Trophoblast cell (in vitro differentiated cells and primary cell): ENCODE results near the gene CCDC85C.

Source experiments
- DNase-seq, 2 donors: peaks; one replicate each; pipeline ENCODE4 v3.0.0-alpha.2; 2016
- H2AFZ ChIP-seq: 2 replicates; pipeline ENCODE4 v1.6.1; 2013; ENCODE audit warnings: low read length, moderate library complexity, mild to moderate bottlenecking; ENCODE audit not compliant: insufficient read depth, poor library complexity
- H2AK5ac ChIP-seq: 2 replicates; pipeline ENCODE4 v1.6.1; 2013; ENCODE audit warnings: mild to moderate bottlenecking, low read length
- H2BK120ac ChIP-seq: 2 replicates; pipeline ENCODE4 v1.6.1; 2013; ENCODE audit warnings: low read length, mild to moderate bottlenecking, moderate library complexity; ENCODE audit not compliant: insufficient read depth, poor library complexity
- H2BK12ac ChIP-seq: 2 replicates; pipeline ENCODE4 v1.6.1; 2013; ENCODE audit warnings: mild to moderate bottlenecking, low read length, moderate library complexity
- H2BK5ac ChIP-seq: 2 replicates; pipeline ENCODE4 v1.6.1; 2013; ENCODE audit warnings: low read length, low read depth, moderate library complexity, mild to moderate bottlenecking; ENCODE audit not compliant: poor library complexity
- H3K14ac ChIP-seq: 2 replicates; pipeline ENCODE4 v1.6.1; 2013; ENCODE audit warnings: mild to moderate bottlenecking, low read length
- H3K18ac ChIP-seq: 2 replicates; pipeline ENCODE4 v1.6.1; 2013; ENCODE audit warnings: mild to moderate bottlenecking, low read length
- H3K23ac ChIP-seq: 2 replicates; pipeline ENCODE4 v1.6.1; 2013; ENCODE audit warnings: low read length
- H3K27ac ChIP-seq: 2 replicates; pipeline ENCODE4 v1.5.1; 2013; ENCODE audit warnings: low read depth, mild to moderate bottlenecking, inconsistent platforms, low read length, moderate library complexity
- H3K27me3 ChIP-seq: 2 replicates; pipeline ENCODE4 v1.6.1; 2013; ENCODE audit warnings: inconsistent platforms, mild to moderate bottlenecking, low read length, moderate library complexity; ENCODE audit not compliant: insufficient read depth
- H3K36me3 ChIP-seq, 2 experiments: 1 replicate in 1 of 2; 2 replicates in 1 of 2; pipeline ENCODE4 v1.6.1; 2013; ENCODE audit warnings: low read length in 2 of 2, mild to moderate bottlenecking in 2 of 2, moderate library complexity in 1 of 2; ENCODE audit not compliant: insufficient read depth in 2 of 2, control insufficient read depth in 1 of 2
- H3K4ac ChIP-seq: 2 replicates; pipeline ENCODE4 v1.6.1; 2013; ENCODE audit warnings: low read depth, mild to moderate bottlenecking, low read length, moderate library complexity
- H3K4me1 ChIP-seq, 2 experiments: 1 replicate in 1 of 2; 2 replicates in 1 of 2; pipeline ENCODE4 v1.6.1; 2013; ENCODE audit warnings: low read length in 2 of 2, mild to moderate bottlenecking in 2 of 2, moderate library complexity in 1 of 2; ENCODE audit not compliant: insufficient read depth in 2 of 2, control insufficient read depth in 1 of 2
- H3K4me2 ChIP-seq: 2 replicates; pipeline ENCODE4 v1.6.1; 2013; ENCODE audit warnings: inconsistent platforms, mild to moderate bottlenecking, low read length, moderate library complexity
- H3K4me3 ChIP-seq: 2 replicates; pipeline ENCODE4 v1.5.1; 2013; ENCODE audit warnings: mild to moderate bottlenecking, low read depth, low read length, inconsistent platforms
- H3K79me1 ChIP-seq: one replicate; pipeline ENCODE4 v1.6.1; 2013; ENCODE audit warnings: low read length
- H3K79me2 ChIP-seq: 2 replicates; pipeline ENCODE4 v1.6.1; 2013; ENCODE audit warnings: low read length, mild to moderate bottlenecking; ENCODE audit not compliant: control insufficient read depth, insufficient read depth, poor library complexity
- H3K9ac ChIP-seq: 2 replicates; pipeline ENCODE4 v1.6.1; 2013; ENCODE audit warnings: mild to moderate bottlenecking, low read length
- H3K9me3 ChIP-seq: 2 replicates; pipeline ENCODE4 v1.6.1; 2013; ENCODE audit warnings: low read depth, mild to moderate bottlenecking, control low read depth, inconsistent platforms, low read length; ENCODE audit not compliant: insufficient read depth
- H4K12ac ChIP-seq: 2 replicates; pipeline ENCODE4 v1.6.1; 2013; ENCODE audit warnings: low read depth, mild to moderate bottlenecking, low read length, moderate library complexity
- H4K8ac ChIP-seq: 2 replicates; pipeline ENCODE4 v1.6.1; 2013; ENCODE audit warnings: low read depth, mild to moderate bottlenecking, low read length, moderate library complexity
- H4K91ac ChIP-seq: one replicate; pipeline ENCODE4 v1.6.1; 2013; ENCODE audit warnings: low read depth, mild to moderate bottlenecking, low read length, moderate library complexity
- WGBS: extraction: QIAGEN DNeasy Blood & Tissue Kit; methylation state at CpG from one replicate; pipeline ENCODE4 v1.1.7; 2013; ENCODE audit warnings: missing lambda C conversion rate; ENCODE audit not compliant: insufficient read length, insufficient coverage; ENCODE audit errors: extremely low coverage; 5-methylcytosine and 5-hydroxymethylcytosine counted together

CCDC85C gene

DNA sequence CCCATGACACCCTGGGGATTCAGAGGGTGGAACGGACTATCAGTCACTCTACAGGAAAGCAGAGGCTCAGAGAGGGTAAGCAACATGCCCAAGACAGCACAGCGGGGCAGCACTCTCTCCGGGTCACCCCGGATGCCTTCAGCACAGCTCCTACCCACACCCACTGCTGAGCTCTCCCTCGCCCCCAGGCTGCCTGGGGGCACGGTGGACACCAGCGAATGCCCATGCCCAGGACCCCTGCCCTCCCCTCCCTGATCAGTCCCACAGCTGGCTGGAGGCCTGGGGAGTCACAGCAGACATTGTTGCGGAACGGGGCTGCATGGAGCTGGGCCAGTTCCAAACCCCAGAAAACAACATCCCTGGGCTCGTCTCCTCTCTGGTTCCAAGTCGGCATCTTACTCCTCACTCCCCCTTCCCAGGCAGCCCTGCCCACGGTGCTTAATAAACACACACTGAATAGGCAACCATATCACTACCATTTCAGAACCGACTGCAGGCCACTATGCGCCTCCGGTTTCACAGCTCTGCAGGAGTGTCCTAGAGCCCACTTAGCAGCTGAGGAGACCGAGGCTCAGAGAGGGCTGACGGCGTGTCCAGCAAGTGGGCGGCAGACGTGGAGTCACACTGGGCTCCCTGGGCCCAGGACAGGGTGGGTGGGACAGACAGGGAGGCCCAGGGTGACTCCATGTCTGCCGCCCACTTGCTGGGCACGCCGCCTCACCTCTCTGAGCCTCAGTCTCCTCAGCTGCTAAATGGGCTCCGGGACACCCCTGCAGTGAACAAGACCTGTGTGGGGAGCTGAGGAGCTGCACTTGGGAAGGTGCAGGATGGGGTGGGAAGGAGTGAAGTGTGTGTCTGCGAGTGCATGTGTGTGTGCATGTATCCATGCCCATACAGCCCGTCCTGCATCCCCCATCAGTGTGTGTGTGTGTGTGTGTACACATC lies 27.0 kb downstream of the CCDC85C start:
- Histone ChIP-seq H3K79me2 (peaks cover 26% of the 10 kb centered on the region), H3K9me3 (peaks cover 3% of the 10 kb centered on the region), H4K91ac (peak overlapping the region; percentile 68), H3K9ac (no peak overlapping the region), H3K79me1 (peaks cover 54% of the 10 kb centered on the region), H3K4me2 (no peak overlapping the region), H3K18ac (no peak overlapping the region), H2BK12ac (peak overlapping the region; percentile 12), H3K23ac (no peak overlapping the region), H3K4me1 (peaks cover 73 to 81% of the 10 kb centered on the region in 2 experiments), H2AK5ac (no peak overlapping the region), H2BK5ac (no peak overlapping the region), H3K4me3 (no peak overlapping the region), H2BK120ac (peak overlapping the region; percentile 13), H4K8ac (peak overlapping the region; percentile 27), H3K27ac (no peak overlapping the region), H3K14ac (peak overlapping the region; percentile 23), H3K36me3 (no peaks in the 10 kb centered on the region), H3K27me3 (no peaks in the 10 kb centered on the region), H2AFZ (no peak overlapping the region), H3K4ac (peak overlapping the region; percentile 9), H4K12ac (no peak overlapping the region)
- DNase-seq: no peak
- WGBS: no CpG with 5 or more reads among the region's 26 CpGs

DNA sequence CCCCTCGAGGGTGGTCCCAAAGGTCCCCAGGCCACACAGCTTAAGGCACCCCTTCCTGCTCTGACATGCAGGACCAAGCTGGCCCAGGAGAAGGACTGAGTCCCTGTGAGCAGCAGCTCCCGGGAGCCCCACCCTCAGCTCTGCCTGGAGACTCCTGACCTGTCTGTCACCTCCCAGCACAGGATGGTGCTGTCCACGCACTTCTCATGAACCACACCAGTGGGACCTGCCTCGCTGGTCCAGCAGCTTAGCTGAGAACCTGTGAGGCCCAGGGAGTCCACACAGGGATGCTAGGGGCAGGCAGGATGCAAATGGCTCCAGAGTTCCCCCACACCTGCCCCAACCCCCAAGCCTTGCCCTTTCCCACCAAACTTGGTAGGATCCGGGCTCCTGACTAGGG lies 27.7 kb downstream of the CCDC85C start:
- Histone ChIP-seq H4K91ac (peak overlapping the region; percentile 68), H3K4me1 (peaks cover 74 to 81% of the 10 kb centered on the region in 2 experiments), H3K18ac (peak overlapping the region; percentile 34), H3K23ac (no peak overlapping the region), H4K12ac (no peak overlapping the region), H3K4me2 (no peak overlapping the region), H3K79me1 (peaks cover 56% of the 10 kb centered on the region), H3K4ac (peak overlapping the region; percentile 39), H2AK5ac (no peak overlapping the region), H3K9ac (no peak overlapping the region), H3K4me3 (no peak overlapping the region), H2BK12ac (no peak overlapping the region), H4K8ac (no peak overlapping the region), H2BK5ac (no peak overlapping the region), H2AFZ (no peak overlapping the region), H3K27ac (peak overlapping the region; percentile 16), H3K27me3 (no peaks in the 10 kb centered on the region), H3K79me2 (peaks cover 23% of the 10 kb centered on the region), H3K14ac (peak overlapping the region; percentile 10), H3K36me3 (no peaks in the 10 kb centered on the region), H3K9me3 (peaks cover 3% of the 10 kb centered on the region), H2BK120ac (peak overlapping the region; percentile 78)
- peak; percentile 7 to 18 for DNase-seq
- no CpG with 5 or more reads among the region's 5 CpGs for WGBS

DNA sequence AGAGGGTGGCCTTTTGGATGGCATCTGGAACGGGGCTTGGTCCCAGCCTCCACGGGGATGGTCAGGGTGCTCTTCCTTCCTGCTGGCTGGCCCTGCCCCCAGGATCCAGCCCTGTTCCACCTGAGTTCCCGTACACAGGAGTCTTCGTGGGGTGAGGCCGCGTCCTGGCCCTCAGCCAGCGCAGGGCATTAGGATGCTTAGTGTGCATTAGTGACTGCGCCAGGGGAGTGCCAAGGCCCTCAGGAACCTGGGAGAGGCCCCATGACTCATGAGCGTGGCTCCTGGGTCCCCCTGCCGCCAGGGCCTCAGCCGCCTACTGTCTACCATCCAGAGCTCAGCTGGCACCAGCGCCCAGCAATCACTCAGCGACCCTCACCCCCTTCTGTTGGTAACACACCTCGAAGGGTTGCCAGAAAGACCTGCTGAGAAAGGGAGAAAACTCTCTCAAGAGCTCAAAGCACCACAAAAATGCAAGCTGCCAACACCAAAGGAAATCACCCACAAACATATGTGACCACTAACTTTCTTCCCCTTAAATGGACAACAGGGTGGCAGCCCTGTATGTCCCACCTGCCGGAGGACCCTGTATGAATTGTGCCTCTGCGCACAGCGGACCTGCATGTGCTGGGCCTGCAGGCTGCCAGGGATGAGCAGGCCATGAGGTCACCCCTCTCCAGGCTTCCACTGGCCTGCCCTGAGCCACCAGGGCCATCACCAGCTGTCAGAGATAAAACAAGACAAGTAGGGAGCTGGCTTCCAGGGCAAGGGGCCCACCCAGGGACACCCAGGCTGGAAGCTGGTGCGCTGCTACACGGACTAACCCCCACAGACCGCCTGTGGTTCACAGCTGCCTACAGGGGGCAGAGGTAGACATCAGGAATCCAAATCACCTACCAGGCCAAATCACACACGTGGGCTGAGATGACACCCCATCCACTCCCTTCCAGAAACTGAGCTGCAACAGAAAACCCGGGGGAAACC lies 28.7 kb downstream of the CCDC85C start:
- peaks cover 74 to 82% of the 10 kb centered on the region in 2 experiments for H3K4me1 ChIP-seq
- H2AFZ ChIP-seq: no peak overlapping the region
- H2BK12ac ChIP-seq: peak overlapping the region; percentile 79
- H3K23ac ChIP-seq: no peak overlapping the region
- H3K27ac ChIP-seq: peak overlapping the region; percentile 67
- peak overlapping the region; percentile 68 for H4K91ac ChIP-seq
- H3K36me3 ChIP-seq: no peaks in the 10 kb centered on the region
- H4K8ac ChIP-seq: peak overlapping the region; percentile 23
- H4K12ac ChIP-seq: no peak overlapping the region
- peak overlapping the region; percentile 83 for H2AK5ac ChIP-seq
- peak overlapping the region; percentile 39 for H3K4ac ChIP-seq
- H3K27me3 ChIP-seq: no peaks in the 10 kb centered on the region
- H2BK120ac ChIP-seq: peak overlapping the region; percentile 78
- peaks cover 22% of the 10 kb centered on the region for H3K79me2 ChIP-seq
- peak overlapping the region; percentile 52 for H2BK5ac ChIP-seq
- DNase-seq: peak; percentile 76 to 80
- peak overlapping the region; percentile 72 for H3K14ac ChIP-seq
- H3K4me2 ChIP-seq: peak overlapping the region; percentile 8
- peaks cover 3% of the 10 kb centered on the region for H3K9me3 ChIP-seq
- WGBS: no CpG with 5 or more reads among the region's 22 CpGs
- H3K18ac ChIP-seq: peak overlapping the region; percentile 84
- H3K79me1 ChIP-seq: peaks cover 53% of the 10 kb centered on the region
- no peak overlapping the region for H3K4me3 ChIP-seq
- H3K9ac ChIP-seq: no peak overlapping the region
